Endothelial cell of umbilical vein (primary cell): ENCODE data around the gene DGCR6L. TPM values are rescaled to one million over a fixed set of nuclear protein-coding genes. Genes with fewer than 3 reads are reported as not detected.

Experiments
- BruUV-seq: library from RNA; stranded (reverse); fragments of 400-500 nt; replicated peaks from 2 replicates; lab custom pipeline; 2021; lab: Mats Ljungman, UMichigan
- CTCF ChIA-PET: fragments of 300-600, 350-600 bp; sonication (Branson Sonifier 250); formaldehyde crosslinking; loops from one replicate; lab custom pipeline; 2021; ENCODE audit warnings: antibody characterized with exemption, inconsistent platforms; lab: Charles Lee
- POLR2A ChIA-PET: fragments of 300-600, 350-600 bp; sonication (Branson Sonifier 250); formaldehyde crosslinking; loops from one replicate; lab custom pipeline; 2021; ENCODE audit warnings: antibody characterized with exemption, inconsistent platforms; lab: Charles Lee
- DNase-seq: peaks from one replicate; pipeline ENCODE4 v3.0.0-alpha.2; 2011; ENCODE audit warnings: low read depth, low spot score
- FAIRE-seq: peaks from 2 replicates; lab custom pipeline; 2011; peaks lifted over from hg19 to GRCh38; lab: Jason Lieb, UNC
- H2AFZ ChIP-seq: 2 replicates; pipeline ENCODE4 v1.6.0; 2012; ENCODE audit warnings: low read depth, low read length, control low read depth, inconsistent platforms
- H3K27ac ChIP-seq: 2 replicates; pipeline ENCODE4 v1.5.1; 2011; ENCODE audit warnings: low read depth, mild to moderate bottlenecking, control low read depth, low read length, moderate library complexity; ENCODE audit not compliant: insufficient read depth
- H3K27me3 ChIP-seq, 2 experiments: 2 replicates each; pipeline versions ENCODE4 v1.6.0 to v1.6.1; 2011; ENCODE audit warnings: low read length in 2 of 2, mixed read lengths in 1 of 2; ENCODE audit not compliant: control insufficient read depth in 2 of 2, insufficient read depth in 2 of 2
- H3K36me3 ChIP-seq, 2 experiments: 2 replicates in 1 of 2; 3 replicates in 1 of 2; pipeline ENCODE4 v1.5.1; 2011; ENCODE audit warnings: low read length in 2 of 2, mild to moderate bottlenecking in 1 of 2, moderate library complexity in 1 of 2; ENCODE audit not compliant: control insufficient read depth in 2 of 2, insufficient read depth in 2 of 2; ENCODE audit errors: extremely low read depth in 1 of 2
- H3K4me1 ChIP-seq: 3 replicates; pipeline ENCODE4 v1.5.1; 2011; ENCODE audit warnings: mild to moderate bottlenecking, low read length; ENCODE audit not compliant: control insufficient read depth, insufficient read depth; ENCODE audit errors: extremely low read depth
- H3K4me2 ChIP-seq: 2 replicates; pipeline ENCODE4 v1.6.1; 2011; ENCODE audit warnings: low read length, control low read depth, mixed read lengths; ENCODE audit not compliant: insufficient read depth
- H3K4me3 ChIP-seq, 3 experiments: fragments of 200-600 bp in 1 of 3; sonication (generic), shearing (Covaris generic) in 1 of 3; replicated peaks in 1 of 3; 2 replicates each; pipeline ENCODE4 v1.5.1; 2011 to 2016; ENCODE audit warnings: control low read depth in 3 of 3, low read length in 3 of 3, mild to moderate bottlenecking in 2 of 3, inconsistent platforms in 1 of 3, low read depth in 1 of 3, moderate library complexity in 1 of 3; ENCODE audit not compliant: insufficient read depth in 1 of 3
- H3K79me2 ChIP-seq: 2 replicates; pipeline ENCODE4 v1.6.0; 2012; ENCODE audit warnings: low read length, inconsistent platforms; ENCODE audit not compliant: control insufficient read depth, insufficient read depth
- H3K9ac ChIP-seq: replicated peaks from 2 replicates; pipeline ENCODE3; 2011; ENCODE audit warnings: low read length, control low read depth; ENCODE audit not compliant: insufficient read depth; ENCODE audit errors: extremely low read depth
- H3K9me1 ChIP-seq: replicated peaks from 3 replicates; pipeline ENCODE4 v1.6.0; 2011; ENCODE audit warnings: mild to moderate bottlenecking, low read length; ENCODE audit not compliant: control insufficient read depth, insufficient read depth; ENCODE audit errors: extremely low read depth
- H3K9me3 ChIP-seq: replicated peaks from 2 replicates; pipeline ENCODE4 v1.5.1; 2012; ENCODE audit warnings: low read length, inconsistent platforms; ENCODE audit not compliant: control insufficient read depth, insufficient read depth
- H4K20me1 ChIP-seq: replicated peaks from 2 replicates; pipeline ENCODE3; 2011; ENCODE audit warnings: mild to moderate bottlenecking, low read length; ENCODE audit not compliant: control insufficient read depth, insufficient read depth; ENCODE audit errors: extremely low read depth
- EZH2 ChIP-seq: IDR thresholded peaks from 2 replicates; pipeline ENCODE4 v1.6.1; 2012; ENCODE audit warnings: borderline replicate concordance, low read depth, mild to moderate bottlenecking, moderate library complexity, low read length, inconsistent platforms; ENCODE audit not compliant: severe bottlenecking
- FOS ChIP-seq: IDR thresholded peaks from 2 replicates; pipeline ENCODE4 v1.6.1; 2011; ENCODE audit warnings: mild to moderate bottlenecking, low read length, moderate library complexity, borderline replicate concordance; ENCODE audit not compliant: insufficient read depth
- GATA2 ChIP-seq: IDR thresholded peaks from 2 replicates; pipeline ENCODE4 v1.7.0; 2011; ENCODE audit warnings: low read depth, mild to moderate bottlenecking, moderate library complexity, mixed read lengths, low read length; ENCODE audit not compliant: insufficient read length, insufficient read depth
- JUN ChIP-seq: IDR thresholded peaks from 2 replicates; pipeline ENCODE4 v1.6.1; 2011; ENCODE audit warnings: borderline replicate concordance, low read depth; ENCODE audit not compliant: insufficient read length, insufficient read depth
- MAX ChIP-seq: IDR thresholded peaks from 2 replicates; pipeline ENCODE4 v1.6.1; 2011; ENCODE audit not compliant: insufficient read depth, insufficient read length
- MYC ChIP-seq: IDR thresholded peaks from one replicate; pipeline ENCODE4 v1.6.1; 2011; ENCODE audit warnings: mild to moderate bottlenecking, low read depth, low read length
- POLR2A ChIP-seq: IDR thresholded peaks from 2 replicates; pipeline ENCODE4 v1.6.1; 2012; ENCODE audit warnings: low read depth, mild to moderate bottlenecking, control low read depth, low read length
- POLR2AphosphoS5 ChIP-seq: IDR thresholded peaks from 2 replicates; pipeline ENCODE4 v1.6.1; 2012; ENCODE audit warnings: low read depth, mild to moderate bottlenecking, control low read depth, low read length, moderate library complexity; ENCODE audit not compliant: insufficient read depth
- dilution Hi-C: fragments of 300-500 bp; cut with MboI; formaldehyde crosslinking; loops from one replicate; pipeline ENCODE4 v1.15.0; 2019; ENCODE audit warnings: low sequenced_read_pairs; ENCODE audit not compliant: extremely low pct_ligation_motif_present
- intact Hi-C: fragments of 100-400 bp; cut with micrococcal nuclease; formaldehyde crosslinking; loops from one replicate; pipeline ENCODE4 v1.10.0; 2022
- polyA plus RNA-seq, 4 experiments: library from polyadenylated mRNA; depleted of rRNA in 3 of 4; stranded (reverse) in 3 of 4; unstranded in 1 of 4; fragments of >200 nt; gene quantifications; 2 replicates each; pipeline versions ENCODE4 v1.2.1 to v1.2.3, GENCODE V29; 2011 to 2012; ENCODE audit warnings: missing spikeins in 1 of 4
- total RNA-seq: library from RNA; stranded (reverse); gene quantifications from 2 replicates; pipeline ENCODE4 v1.2.3, GENCODE V29; 2021
- TF ChIP-seq, protein P1 (sequence below), 2 donors: IDR thresholded peaks; 1 replicate in 1 of 2; 2 replicates in 1 of 2; pipeline ENCODE4 v1.5.1; 2011; ENCODE audit warnings: low read length in 2 of 2, mild to moderate bottlenecking in 2 of 2, moderate library complexity in 2 of 2, control low read depth in 1 of 2, inconsistent platforms in 1 of 2, low read depth in 1 of 2; ENCODE audit not compliant: insufficient read depth in 1 of 2; ENCODE audit errors: extremely low read depth in 1 of 2

DGCR6L gene
- total and polyA plus RNA-seq, 2 donors (not counting 3 experiments of a cell fraction or from before 2014, with no cell fraction given): 38.0 to 67.5 TPM

- no TSS peak for BruUV-seq
- no peaks in the 10 kb centered on the region for H3K9me3 ChIP-seq
- H2AFZ ChIP-seq: no peak overlapping the region
- H3K4me2 ChIP-seq: no peak overlapping the region
- H3K27me3 ChIP-seq: no peaks in the 10 kb centered on the region
- dilution Hi-C loops: no loop called here
- no peaks in the 10 kb centered on the region for H3K9me1 ChIP-seq
- intact Hi-C loops: no loop called here
- no peak overlapping the region for H3K4me3 ChIP-seq
- no peak overlapping the region for H3K27ac ChIP-seq
- no peaks in the 10 kb centered on the region for H3K4me1 ChIP-seq
- H3K36me3 ChIP-seq: no peaks in the 10 kb centered on the region
- no peak for FAIRE-seq
- no peak for TF ChIP-seq POLR2A
- TF ChIP-seq, protein P1, sequence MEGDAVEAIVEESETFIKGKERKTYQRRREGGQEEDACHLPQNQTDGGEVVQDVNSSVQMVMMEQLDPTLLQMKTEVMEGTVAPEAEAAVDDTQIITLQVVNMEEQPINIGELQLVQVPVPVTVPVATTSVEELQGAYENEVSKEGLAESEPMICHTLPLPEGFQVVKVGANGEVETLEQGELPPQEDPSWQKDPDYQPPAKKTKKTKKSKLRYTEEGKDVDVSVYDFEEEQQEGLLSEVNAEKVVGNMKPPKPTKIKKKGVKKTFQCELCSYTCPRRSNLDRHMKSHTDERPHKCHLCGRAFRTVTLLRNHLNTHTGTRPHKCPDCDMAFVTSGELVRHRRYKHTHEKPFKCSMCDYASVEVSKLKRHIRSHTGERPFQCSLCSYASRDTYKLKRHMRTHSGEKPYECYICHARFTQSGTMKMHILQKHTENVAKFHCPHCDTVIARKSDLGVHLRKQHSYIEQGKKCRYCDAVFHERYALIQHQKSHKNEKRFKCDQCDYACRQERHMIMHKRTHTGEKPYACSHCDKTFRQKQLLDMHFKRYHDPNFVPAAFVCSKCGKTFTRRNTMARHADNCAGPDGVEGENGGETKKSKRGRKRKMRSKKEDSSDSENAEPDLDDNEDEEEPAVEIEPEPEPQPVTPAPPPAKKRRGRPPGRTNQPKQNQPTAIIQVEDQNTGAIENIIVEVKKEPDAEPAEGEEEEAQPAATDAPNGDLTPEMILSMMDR (IDR thresholded peaks at IDR 0.05; ENCODE audit: extremely low read depth in 1 of 2, insufficient read depth in 1 of 2, low read depth in 1 of 2, low read length in 2 of 2): no peak
- TF ChIP-seq JUN: no peak
- no peak for TF ChIP-seq MYC
- no peak for TF ChIP-seq FOS
- no peak for TF ChIP-seq MAX
- TF ChIP-seq EZH2: no peak
- TF ChIP-seq POLR2AphosphoS5: no peak
- no peak for TF ChIP-seq GATA2
- no peak overlapping the region for H3K9ac ChIP-seq
- DNase-seq: no peak
- ChIA-PET CTCF (interaction anchor here (4.2 kb wide), 1 partner anchor 115 kb away, joined by 24 read pairs; no protein-coding TSS in a partner anchor), POLR2A (no interaction called here)
- H3K79me2 ChIP-seq: no peaks in the 10 kb centered on the region
- H4K20me1 ChIP-seq: no peaks in the 10 kb centered on the region
Observed at GRCh38 chr22:20272174-20272573, 47.7 kb downstream of the DGCR6L start.
